ENCODE data around the gene ASPHD1.
"Not testable (repeated sequence)": the region's sequence is repeated elsewhere in the genome, so short reads cannot be mapped to it uniquely, and the experiment has no call there.

The ASPHD1 gene

DNA sequence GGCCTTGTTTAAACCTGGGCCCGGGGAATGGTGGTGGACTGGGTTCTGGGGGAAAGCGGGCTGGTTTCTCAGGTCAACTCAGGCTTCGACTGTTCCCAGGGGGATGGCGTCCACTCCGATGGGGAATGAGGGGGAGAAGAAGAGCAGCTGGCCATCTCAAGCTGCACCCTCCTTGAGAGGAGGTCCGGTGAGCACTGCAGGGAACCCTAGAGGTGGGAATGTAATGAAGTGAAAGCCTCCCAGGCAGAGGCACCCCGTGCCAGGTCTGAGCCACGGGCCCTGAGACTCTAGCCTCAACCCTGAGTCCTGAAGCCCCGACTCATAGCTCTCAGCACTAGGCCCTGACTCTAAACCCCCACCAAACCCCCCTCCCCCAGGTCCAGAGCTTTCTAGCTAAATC lies 36.1 kb upstream of the ASPHD1 start:
- peaks cover 2% of the 10 kb centered on the region for H3K4me1 ChIP-seq (ENCODE audit: control insufficient read depth, insufficient read depth, low read length)
- H3K36me3 ChIP-seq (ENCODE audit: control insufficient read depth, insufficient read depth, low read length) = peaks cover 16% of the 10 kb centered on the region
- no peak overlapping the region for H3K9ac ChIP-seq (ENCODE audit: low read length)
- H3K27me3 ChIP-seq (ENCODE audit: control insufficient read depth, insufficient read depth, low read length) = no peaks in the 10 kb centered on the region
- H3K4me3 ChIP-seq (ENCODE audit: low read length) = no peak overlapping the region
- no peak overlapping the region for H3K27ac ChIP-seq (ENCODE audit: low read depth, low read length)

DNA sequence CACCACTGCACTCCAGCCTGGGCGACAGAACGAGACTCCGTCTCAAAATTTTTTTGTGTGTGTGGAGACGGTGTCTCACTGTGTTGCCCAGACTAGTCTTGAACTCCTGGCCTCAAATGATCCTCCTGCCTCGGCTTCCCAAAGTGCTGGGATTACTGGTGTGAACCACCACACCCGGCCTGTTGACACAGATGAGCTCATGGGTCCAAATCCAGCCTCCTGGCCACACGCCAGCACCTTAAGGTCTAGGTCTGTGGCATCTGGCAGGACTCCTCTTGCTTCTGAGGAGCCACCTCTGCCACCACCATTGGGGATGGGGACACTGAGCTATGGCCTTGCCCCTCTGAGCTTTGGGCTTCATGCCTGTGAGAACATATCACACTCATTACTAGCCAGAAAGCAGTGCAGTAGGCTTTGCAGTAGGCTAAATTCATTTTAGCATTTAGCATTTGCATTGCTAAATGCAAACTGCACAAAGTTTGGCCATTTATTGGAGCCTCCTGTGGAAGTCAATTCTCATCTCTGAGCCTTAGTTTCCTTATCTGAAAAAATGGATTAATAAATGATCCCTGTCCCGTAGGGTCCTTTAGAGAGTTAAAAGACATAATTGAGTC lies 31.8 kb upstream of the ASPHD1 start:
- no peak overlapping the region for H3K27ac ChIP-seq (ENCODE audit: low read depth, low read length)
- H3K4me3 ChIP-seq (ENCODE audit: low read length) = no peak overlapping the region
- H3K4me1 ChIP-seq (ENCODE audit: control insufficient read depth, insufficient read depth, low read length) = no peaks in the 10 kb centered on the region
- no peak overlapping the region for H3K9ac ChIP-seq (ENCODE audit: low read length)
- H3K27me3 ChIP-seq (ENCODE audit: control insufficient read depth, insufficient read depth, low read length) = no peaks in the 10 kb centered on the region
- no peaks in the 10 kb centered on the region for H3K36me3 ChIP-seq (ENCODE audit: control insufficient read depth, insufficient read depth, low read length)

DNA sequence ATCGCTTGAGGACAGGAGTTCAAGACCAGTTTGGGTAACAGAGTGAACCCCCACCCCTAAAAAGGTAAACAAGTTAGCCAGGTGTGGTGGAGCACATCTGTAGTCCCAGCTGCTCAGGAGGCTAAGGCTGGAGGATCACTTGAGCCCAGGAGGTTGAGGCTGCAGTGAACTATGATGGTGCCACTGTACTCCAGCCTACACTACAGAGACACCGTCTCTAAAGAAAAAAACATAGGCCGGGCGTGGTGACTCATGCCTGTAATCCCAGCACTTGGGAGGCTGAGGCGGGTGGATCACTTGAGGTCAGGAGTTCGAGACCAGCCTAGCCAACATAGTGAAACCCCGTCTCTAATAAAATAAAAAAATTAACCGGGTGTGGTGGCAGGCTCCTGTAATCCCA lies 31.2 kb upstream of the ASPHD1 start:
- not testable (repeated sequence) for H3K36me3 ChIP-seq (ENCODE audit: control insufficient read depth, insufficient read depth, low read length); H3K27ac ChIP-seq (ENCODE audit: low read depth, low read length); H3K27me3 ChIP-seq (ENCODE audit: control insufficient read depth, insufficient read depth, low read length); H3K9ac ChIP-seq (ENCODE audit: low read length); H3K4me3 ChIP-seq (ENCODE audit: low read length); H3K4me1 ChIP-seq (ENCODE audit: control insufficient read depth, insufficient read depth, low read length)

DNA sequence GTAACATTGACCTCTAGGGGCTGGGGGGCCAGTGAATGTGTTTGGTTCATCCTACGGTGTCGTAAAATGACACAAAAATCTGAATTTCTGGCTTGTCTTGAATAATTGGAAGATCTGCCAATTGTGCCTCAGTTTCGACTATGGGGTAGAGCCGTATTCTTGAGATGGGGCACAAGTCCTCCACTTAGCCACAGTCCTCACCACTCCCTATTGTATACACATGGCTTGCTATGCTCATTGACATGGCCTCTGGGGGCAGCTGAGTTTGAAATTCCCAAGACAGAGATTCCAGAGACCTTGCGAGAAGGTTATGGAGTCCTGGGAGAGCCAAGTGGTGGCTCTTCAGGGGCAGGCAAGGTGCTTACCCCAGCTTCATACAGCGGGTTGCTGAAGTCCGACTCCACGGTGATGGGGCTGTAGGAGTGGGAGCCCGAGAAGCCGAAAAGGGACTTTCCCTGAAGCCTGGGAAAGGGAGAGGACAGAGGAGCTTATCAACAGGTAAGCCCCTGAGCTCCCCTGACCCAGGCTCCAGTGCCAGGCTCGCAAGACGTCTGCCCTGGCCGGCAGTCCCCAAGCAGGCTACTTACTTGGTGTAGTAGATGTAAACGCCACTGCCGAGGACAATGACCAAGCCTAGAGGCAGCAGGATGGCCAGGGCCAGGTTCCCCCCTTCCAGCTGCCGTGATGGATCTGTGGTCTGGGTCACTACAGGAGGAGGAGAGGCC lies 28.3 kb upstream of the ASPHD1 start:
- Histone ChIP-seq H3K9ac (ENCODE audit: low read length) (no peak overlapping the region), H3K27ac (ENCODE audit: low read depth, low read length) (no peak overlapping the region), H3K27me3 (ENCODE audit: control insufficient read depth, insufficient read depth, low read length) (peaks cover 5% of the 10 kb centered on the region), H3K4me1 (ENCODE audit: control insufficient read depth, insufficient read depth, low read length) (no peaks in the 10 kb centered on the region), H3K4me3 (ENCODE audit: low read length) (no peak overlapping the region), H3K36me3 (ENCODE audit: control insufficient read depth, insufficient read depth, low read length) (no peaks in the 10 kb centered on the region)

DNA sequence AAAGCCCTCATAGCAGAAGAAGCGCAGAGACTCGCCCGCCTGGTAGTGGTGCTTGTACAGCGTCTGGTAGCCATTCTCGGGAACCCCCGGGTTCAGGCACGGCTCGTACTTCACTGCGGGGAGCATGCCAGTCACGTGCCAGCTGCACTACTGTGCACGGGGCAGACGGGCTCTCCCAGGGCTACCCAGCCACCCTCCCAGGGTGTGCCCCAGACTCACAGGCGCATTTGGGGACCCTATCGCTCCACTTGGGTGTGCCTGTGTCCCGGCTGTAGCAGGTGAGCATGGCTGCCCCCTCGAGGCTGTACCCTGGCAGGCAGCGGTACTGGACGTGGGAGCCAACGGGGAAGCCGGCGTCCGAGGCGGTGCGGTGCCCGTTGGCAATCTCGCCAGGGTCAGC lies 27.0 kb upstream of the ASPHD1 start:
- Histone ChIP-seq H3K27ac (ENCODE audit: low read depth, low read length) (no peak overlapping the region), H3K36me3 (ENCODE audit: control insufficient read depth, insufficient read depth, low read length) (no peaks in the 10 kb centered on the region), H3K4me3 (ENCODE audit: low read length) (no peak overlapping the region), H3K4me1 (ENCODE audit: control insufficient read depth, insufficient read depth, low read length) (no peaks in the 10 kb centered on the region), H3K27me3 (ENCODE audit: control insufficient read depth, insufficient read depth, low read length) (peaks cover 15% of the 10 kb centered on the region), H3K9ac (ENCODE audit: low read length) (no peak overlapping the region)

DNA sequence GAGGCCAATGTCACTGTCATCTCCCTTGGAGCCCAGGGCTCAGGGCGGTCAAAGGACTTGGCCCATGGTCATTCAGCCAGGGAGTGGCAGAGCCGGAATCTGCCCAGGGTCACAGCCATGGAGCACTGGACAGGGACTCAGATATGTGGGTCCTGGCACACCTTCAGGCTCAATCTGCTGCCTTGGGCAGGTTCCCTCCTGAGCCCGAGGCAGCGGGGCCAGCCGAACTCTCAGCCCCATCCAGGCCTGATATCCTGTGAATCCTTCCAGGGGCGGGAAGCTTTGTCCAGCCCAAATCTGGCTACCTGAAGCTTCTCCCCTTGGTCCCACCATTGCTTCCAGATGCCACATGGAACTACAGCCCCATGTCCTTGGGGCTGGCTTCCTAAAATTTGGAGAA lies 25.1 kb upstream of the ASPHD1 start:
- peaks cover 15% of the 10 kb centered on the region for H3K27me3 ChIP-seq (ENCODE audit: control insufficient read depth, insufficient read depth, low read length)
- no peak overlapping the region for H3K27ac ChIP-seq (ENCODE audit: low read depth, low read length)
- H3K4me1 ChIP-seq (ENCODE audit: control insufficient read depth, insufficient read depth, low read length) = no peaks in the 10 kb centered on the region
- no peak overlapping the region for H3K9ac ChIP-seq (ENCODE audit: low read length)
- H3K4me3 ChIP-seq (ENCODE audit: low read length) = no peak overlapping the region
- no peaks in the 10 kb centered on the region for H3K36me3 ChIP-seq (ENCODE audit: control insufficient read depth, insufficient read depth, low read length)

DNA sequence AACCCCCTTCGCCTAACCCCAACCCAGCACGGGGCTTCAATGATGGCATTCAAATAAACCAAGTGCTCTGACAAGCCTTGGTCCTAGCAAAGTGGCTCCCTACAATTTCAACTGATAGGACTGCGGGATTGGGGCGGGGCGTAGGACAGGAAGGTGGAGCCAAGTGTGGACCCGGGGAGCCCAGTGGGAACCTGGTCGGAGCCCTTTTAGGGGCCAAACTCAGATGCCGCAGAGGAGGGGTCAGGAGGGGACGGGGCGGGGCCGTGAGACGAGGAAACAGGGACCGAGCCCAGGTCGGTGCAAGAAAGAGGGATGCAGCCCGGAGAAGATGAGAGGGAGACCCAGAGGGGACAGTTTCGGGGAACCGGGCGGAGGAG lies 24.1 kb upstream of the ASPHD1 start:
- Histone ChIP-seq H3K27ac (ENCODE audit: low read depth, low read length) (no peak overlapping the region), H3K4me1 (ENCODE audit: control insufficient read depth, insufficient read depth, low read length) (no peaks in the 10 kb centered on the region), H3K4me3 (ENCODE audit: low read length) (no peak overlapping the region), H3K9ac (ENCODE audit: low read length) (no peak overlapping the region), H3K36me3 (ENCODE audit: control insufficient read depth, insufficient read depth, low read length) (no peaks in the 10 kb centered on the region), H3K27me3 (ENCODE audit: control insufficient read depth, insufficient read depth, low read length) (peaks cover 15% of the 10 kb centered on the region)

DNA sequence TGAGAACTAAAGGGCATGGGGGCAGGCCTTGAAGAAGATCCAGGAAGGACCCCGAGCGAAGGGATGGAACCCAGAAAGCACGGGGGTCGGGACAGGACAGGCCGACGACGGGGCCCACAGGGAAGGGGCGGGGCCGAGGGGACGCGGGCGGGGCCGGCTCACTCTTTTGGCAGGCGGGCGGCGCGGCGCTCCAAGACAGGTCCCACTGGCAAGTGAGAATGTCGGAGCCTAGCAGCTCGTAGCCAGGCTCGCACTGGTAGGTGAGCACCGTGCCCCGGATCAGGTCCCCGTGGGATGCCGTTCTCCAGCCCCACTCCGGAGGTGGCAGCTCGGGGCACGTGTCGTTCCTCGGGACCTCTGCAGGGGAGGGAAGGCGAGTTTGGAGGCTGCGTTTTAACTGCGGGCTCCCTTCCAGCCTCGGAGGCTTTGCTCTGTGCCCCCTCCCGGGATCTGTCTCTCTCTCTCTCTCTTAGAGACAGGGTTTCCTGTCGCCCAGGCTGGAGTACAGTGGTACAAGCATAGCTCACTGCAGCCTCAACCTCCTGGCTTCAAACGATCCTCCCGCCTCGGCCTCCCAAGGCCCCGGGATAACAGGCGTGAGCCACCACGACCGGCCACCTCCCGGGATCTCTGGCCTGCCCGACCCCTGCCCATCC lies 23.6 kb upstream of the ASPHD1 start:
- Histone ChIP-seq H3K4me3 (ENCODE audit: low read length) (no peak overlapping the region), H3K36me3 (ENCODE audit: control insufficient read depth, insufficient read depth, low read length) (no peaks in the 10 kb centered on the region), H3K27me3 (ENCODE audit: control insufficient read depth, insufficient read depth, low read length) (peaks cover 15% of the 10 kb centered on the region), H3K27ac (ENCODE audit: low read depth, low read length) (no peak overlapping the region), H3K4me1 (ENCODE audit: control insufficient read depth, insufficient read depth, low read length) (no peaks in the 10 kb centered on the region), H3K9ac (ENCODE audit: low read length) (no peak overlapping the region)

DNA sequence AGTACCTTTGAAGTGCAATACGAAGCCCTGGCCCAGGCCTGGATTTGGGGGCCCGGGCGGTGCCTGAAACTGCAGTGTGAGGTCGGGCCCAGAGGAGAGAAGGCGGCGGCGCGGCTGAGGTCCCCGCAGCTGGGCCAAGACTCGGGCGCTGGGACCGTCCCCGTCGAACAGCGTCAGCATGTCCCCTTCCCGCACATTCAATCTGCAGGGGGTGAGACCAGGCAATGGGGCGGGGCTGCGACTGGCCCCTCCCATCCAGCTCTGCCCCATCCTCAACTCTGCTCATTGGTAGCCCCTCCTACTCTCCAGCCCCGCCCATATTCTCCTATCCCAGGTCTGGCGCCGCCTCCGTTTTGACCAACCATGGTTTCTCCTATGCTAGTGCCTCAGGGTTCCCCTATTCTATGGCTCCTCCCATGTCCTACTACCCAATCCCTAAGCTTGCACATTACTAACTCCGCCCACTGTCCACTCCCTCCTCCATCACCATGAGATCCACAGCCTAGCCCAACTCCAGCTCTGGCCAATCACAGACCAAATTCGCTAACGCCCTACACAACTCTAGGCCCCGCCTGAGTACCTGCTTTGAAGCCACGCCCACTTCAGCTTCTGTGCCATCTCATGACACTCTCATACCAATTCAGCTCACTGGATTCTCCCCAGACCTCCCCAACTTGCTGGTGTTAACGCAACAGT lies 22.9 kb upstream of the ASPHD1 start:
- Histone ChIP-seq H3K4me3 (ENCODE audit: low read length) (no peak overlapping the region), H3K27me3 (ENCODE audit: control insufficient read depth, insufficient read depth, low read length) (peaks cover 15% of the 10 kb centered on the region), H3K4me1 (ENCODE audit: control insufficient read depth, insufficient read depth, low read length) (no peaks in the 10 kb centered on the region), H3K9ac (ENCODE audit: low read length) (no peak overlapping the region), H3K27ac (ENCODE audit: low read depth, low read length) (no peak overlapping the region), H3K36me3 (ENCODE audit: control insufficient read depth, insufficient read depth, low read length) (no peaks in the 10 kb centered on the region)

DNA sequence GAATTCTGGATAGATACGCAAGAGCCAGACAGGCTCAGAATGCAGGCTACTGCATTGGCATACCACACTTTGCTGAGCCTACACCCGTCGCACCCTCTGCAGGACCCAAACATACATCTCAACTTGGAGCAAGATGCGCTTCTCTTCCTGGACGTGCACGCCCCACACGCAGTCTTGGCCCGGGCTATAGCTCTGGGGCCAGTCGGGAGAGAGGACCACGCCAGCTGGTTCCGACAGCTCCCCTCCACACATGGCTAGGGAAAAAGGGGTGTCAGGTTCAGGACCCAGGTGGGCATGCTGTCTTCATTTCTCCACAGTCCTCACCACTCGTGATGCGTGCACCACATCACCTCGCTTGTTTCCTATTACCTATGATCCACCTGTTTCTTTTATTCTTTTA lies 22.1 kb upstream of the ASPHD1 start:
- H3K27ac ChIP-seq (ENCODE audit: low read depth, low read length) = no peak overlapping the region
- H3K4me1 ChIP-seq (ENCODE audit: control insufficient read depth, insufficient read depth, low read length) = no peaks in the 10 kb centered on the region
- H3K27me3 ChIP-seq (ENCODE audit: control insufficient read depth, insufficient read depth, low read length) = peaks cover 15% of the 10 kb centered on the region
- no peaks in the 10 kb centered on the region for H3K36me3 ChIP-seq (ENCODE audit: control insufficient read depth, insufficient read depth, low read length)
- no peak overlapping the region for H3K9ac ChIP-seq (ENCODE audit: low read length)
- no peak overlapping the region for H3K4me3 ChIP-seq (ENCODE audit: low read length)

DNA sequence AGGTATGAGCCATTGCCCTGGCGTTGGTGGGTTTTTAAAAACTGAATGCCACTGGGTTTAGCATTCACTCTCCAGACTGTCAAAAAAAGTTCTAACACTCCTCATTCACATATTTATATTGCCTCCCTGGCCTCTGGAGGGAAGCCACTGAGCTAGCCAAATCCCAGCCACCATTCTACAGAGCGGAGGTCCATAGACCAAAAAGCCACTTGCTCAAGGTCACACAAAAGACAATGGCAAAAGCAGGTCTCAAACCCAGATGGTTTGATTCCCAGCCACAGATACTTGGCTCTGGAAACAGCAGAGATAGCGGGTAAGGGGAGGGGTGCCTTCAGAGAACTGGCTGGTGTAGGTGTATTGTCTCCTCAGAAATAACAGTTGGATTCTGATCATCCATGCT lies 19.2 kb upstream of the ASPHD1 start:
- Histone ChIP-seq H3K4me3 (ENCODE audit: low read length) (no peak overlapping the region), H3K9ac (ENCODE audit: low read length) (no peak overlapping the region), H3K27ac (ENCODE audit: low read depth, low read length) (no peak overlapping the region), H3K36me3 (ENCODE audit: control insufficient read depth, insufficient read depth, low read length) (no peaks in the 10 kb centered on the region), H3K4me1 (ENCODE audit: control insufficient read depth, insufficient read depth, low read length) (no peaks in the 10 kb centered on the region), H3K27me3 (ENCODE audit: control insufficient read depth, insufficient read depth, low read length) (peaks cover 14% of the 10 kb centered on the region)

DNA sequence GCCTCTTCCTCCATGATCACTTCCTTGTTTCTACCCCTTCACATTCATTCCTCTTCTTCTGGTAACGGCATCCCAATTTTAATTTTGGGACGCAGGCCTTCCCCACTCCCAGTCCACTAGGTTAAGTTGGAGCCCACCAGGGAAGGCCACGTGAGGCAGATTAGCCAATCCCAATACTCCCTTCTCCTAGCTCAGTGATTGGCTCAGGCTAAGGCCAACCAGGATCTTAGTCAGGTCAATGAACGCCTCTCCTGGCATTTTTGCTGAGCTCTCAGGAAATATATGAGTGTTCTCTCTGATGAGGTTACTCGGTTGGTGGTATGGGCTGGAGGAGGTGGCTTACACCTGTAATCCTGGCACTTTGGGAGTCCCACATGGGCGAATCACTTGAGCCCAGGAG lies 16.3 kb upstream of the ASPHD1 start:
- H3K4me3 ChIP-seq (ENCODE audit: low read length) = no peak overlapping the region
- no peak overlapping the region for H3K9ac ChIP-seq (ENCODE audit: low read length)
- no peaks in the 10 kb centered on the region for H3K4me1 ChIP-seq (ENCODE audit: control insufficient read depth, insufficient read depth, low read length)
- no peak overlapping the region for H3K27ac ChIP-seq (ENCODE audit: low read depth, low read length)
- no peaks in the 10 kb centered on the region for H3K36me3 ChIP-seq (ENCODE audit: control insufficient read depth, insufficient read depth, low read length)
- H3K27me3 ChIP-seq (ENCODE audit: control insufficient read depth, insufficient read depth, low read length) = no peaks in the 10 kb centered on the region
